HG02884 (cell line): ENCODE data around the gene TMCC2.

Source experiments
- ATAC-seq: cut with Tn5 transposase; IDR thresholded peaks from one replicate; pipeline ENCODE4 v1.9.1; 2021; ENCODE audit warnings: mild to moderate bottlenecking, moderate library complexity; ENCODE audit not compliant: unreplicated experiment

TMCC2 gene

DNA sequence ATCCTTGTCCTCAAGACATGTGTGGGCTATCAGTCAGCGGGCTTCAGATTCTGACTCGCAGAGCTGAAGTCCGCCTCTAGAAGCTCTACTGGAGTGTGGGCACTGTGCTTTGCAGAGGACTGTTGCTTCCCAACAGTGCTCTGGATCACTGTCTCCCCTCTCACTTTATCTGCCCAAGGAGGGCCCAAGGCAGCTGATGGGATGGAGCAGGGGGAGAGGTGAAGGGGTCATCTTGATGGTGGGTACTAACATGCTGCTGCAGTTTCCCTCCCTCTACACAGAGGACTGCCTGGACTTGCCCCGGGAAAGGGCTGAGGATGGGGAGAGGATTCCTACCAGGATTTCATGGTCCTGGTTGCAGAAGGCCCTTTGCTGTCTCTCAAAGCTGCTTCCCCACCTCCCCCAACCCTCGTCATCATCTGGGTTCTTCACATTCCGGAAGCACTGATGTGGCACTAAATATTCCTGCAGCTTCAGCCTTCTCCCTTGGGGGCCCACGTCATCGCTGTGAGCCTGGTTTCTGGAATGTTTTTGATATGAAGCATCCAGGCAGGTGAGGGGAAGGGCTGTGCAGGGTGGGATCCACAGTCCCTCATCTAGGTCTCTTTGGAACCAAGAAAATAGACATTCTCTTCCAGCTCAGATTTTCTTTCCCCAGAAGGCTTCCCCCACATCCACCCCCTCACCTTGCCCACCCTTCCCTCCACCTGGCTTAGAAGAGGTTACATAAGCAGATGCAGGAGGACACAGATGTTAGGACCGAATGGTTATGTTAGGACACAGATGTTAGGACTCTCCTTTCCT is 70.6 kb downstream of the TMCC2 start:
- no peak for ATAC-seq

DNA sequence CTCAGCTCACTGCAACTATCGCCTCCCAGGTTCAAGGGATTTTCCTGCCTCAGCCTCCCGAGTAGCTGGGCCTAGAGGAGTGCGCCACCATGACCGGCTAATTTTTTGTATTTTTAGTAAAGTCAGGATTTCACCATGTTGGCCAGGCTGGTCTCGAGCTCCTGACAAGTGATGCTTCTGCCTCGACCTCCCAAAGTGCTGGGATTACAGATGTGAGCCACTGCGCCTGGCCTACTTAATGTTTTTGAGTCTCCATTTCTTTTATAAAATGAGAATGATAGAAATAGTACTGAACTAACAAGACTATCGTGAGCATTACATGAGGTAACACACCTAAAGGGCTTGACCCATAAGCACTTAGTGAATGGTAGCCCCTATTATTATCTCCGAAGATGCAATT is 72.4 kb downstream of the TMCC2 start:
- no peak for ATAC-seq

DNA sequence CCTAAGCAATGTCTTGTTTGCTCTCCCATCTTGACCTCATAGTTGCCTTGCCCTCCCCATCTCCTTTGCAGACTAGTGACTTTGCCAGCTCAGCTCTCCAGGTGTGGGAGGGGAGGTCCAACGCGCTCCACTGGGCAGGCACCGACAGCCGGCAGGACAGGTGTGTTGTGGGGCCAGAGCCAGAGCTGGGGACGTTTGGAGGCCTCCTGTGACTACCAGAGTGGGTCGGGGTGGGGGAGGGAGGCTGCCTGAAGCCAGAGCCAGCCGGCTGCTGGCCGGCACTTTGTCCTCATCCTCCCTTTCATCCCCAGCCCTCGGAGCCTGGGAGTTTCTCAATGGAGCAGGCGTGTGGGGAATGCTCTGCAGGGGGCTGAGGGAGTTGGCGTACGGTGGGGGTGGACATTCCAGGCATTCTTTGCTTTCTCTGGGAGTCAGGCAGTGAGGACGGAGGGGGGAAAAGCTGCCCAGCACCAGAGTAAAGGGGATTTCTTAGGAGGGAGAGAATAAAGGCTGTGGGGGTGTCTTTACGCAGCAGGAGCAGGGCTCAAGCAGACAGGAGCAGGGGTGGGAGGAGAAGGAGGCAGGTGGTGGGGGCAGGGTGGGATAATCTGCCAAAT is 73.6 kb downstream of the TMCC2 start:
- no peak for ATAC-seq

DNA sequence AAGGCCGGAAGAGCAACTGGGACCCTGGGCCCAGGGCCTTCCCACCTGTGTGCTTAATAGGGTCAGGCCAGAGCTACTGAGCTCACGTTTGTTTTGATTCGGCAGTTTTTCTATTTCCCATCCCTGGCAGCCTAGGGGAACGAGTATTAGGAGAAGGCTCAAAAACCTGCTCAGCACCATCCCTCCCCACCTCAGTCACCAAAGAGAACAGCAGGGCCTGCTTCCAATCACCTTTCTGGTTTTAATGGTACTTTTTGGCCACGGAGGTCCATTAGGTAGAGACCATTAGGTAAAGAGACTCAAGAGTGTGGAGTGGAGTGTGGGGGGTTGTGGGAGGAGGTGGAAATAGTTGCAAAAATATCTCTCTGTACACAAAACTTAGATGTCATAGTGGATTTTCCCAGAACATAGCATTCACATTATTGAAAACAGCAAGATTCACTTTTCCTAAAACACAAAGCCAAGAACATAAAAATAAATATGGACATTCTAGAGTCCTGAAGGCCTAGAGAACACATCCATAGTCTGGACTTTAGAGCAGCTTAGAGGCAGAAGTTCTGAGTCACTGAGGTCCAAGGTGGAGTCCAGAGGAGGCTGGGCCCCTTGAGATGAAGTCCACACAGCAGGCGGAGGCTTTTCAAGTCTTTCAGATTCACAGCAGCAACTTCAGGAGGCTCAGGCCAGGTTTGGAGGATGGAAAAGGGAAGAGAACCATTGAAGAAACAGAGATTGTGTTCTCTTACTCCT is 74.3 kb downstream of the TMCC2 start:
- no peak for ATAC-seq

DNA sequence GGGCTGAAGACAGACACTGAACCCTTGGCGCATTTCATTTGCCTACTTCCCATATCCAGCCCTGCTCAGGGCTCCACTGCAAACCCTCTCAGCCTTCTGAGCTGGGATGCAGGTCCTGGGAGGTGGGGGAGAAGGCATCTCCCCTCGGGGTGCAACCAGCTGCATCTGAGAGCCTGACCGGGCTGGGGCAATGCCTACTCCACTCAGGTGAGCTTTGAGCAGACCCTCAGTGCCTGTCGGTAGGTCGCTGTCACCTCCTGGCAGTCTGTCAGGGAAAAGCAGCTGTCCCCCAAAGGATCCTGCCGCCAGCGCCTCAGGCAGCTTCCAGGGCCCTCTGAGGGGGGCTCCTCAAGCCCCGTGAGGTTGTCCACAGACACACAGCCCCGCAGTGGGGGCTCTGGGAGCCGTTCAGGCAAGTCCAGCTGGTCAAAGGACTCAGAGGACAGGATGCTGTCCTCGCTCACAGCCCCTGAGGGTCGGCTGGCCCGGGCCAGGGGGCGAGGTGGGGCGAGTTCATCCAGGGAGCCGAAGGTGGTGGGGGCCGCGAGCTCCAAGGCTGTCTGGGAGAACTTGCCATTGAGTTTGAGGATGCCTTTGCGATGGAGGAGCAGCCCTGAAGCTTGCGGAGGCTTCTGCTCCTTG is 75.6 kb downstream of the TMCC2 start:
- ATAC-seq = no peak

DNA sequence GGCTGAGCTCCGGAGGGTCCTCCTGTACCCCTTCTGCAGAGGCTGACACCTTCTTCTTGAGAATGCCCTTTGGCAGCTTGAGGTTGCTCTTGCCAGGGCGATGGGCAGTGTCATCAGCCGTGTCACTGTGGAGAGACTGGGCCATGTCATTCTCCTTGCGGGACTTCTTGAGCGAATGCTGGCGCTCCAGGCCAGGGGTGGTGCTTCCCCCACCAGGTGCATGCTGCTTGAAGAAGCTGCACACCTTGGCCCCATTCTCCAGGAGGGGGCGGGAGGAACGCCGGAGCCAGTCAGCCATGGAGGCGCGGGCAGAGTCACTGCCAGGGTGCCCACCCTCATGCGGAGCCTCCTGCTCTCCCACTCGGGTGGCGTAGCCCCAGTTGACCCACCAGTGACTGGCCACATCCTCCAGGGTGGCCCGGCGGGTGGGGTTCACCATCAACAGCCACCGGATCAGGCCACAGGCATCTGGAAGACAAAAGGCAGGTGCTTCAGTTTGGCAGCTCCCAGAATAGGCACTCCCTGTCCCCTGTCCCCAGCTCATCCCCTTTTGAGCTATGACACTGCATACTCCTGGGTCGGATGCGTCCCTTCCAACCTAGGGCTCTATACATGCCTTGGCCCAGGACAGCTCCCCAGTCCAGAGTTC is 76.4 kb downstream of the TMCC2 start:
- ATAC-seq = no peak

DNA sequence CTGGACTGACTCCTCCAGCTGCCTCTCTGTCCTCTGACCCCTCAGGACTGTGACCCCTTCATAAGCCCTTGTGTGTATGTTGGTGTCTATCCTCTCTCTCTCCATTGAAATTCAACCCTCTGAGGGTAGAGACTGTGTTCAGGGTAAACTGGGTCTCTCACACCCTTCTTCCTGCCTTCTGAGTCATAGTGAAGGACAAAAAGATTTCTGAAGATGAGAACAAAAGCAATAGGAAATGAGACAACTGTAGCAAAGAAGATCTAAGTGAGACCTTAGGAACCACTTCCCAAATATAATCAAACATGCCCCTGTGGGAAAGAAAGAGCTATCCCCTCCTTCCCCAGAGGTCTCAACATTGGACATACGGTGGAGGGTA is 76.9 kb downstream of the TMCC2 start:
- ATAC-seq = no peak

DNA sequence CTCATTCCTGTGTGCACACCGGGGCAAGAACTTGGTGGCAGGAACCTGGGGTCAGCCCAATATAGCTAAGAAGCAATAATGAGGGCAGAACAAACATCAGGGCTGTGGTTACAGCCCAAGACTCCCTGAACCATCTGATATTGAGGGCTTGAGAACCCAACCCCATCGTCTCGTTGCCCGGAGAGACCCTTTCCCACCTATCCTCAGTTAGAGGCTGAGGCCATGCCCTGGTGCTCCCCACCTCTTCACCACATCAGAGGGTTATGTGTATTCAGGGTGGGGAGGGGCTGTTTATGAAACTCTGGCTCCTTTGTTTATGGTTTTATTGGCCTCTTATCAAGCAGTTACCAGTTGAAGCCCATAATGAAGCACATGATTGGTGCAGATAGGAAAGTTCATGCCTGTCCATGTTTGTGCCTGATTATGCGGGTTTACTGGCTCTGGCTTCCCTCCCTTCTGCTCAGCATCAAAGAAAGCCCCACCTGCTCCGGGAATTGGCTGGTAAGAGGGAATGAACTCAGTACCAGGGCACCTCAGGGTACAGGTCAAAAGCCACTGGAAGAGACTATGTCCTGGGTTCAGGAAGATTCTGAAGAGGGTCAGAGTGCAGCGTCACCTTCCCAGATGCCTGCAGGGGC is 79.3 kb downstream of the TMCC2 start:
- ATAC-seq = no peak

DNA sequence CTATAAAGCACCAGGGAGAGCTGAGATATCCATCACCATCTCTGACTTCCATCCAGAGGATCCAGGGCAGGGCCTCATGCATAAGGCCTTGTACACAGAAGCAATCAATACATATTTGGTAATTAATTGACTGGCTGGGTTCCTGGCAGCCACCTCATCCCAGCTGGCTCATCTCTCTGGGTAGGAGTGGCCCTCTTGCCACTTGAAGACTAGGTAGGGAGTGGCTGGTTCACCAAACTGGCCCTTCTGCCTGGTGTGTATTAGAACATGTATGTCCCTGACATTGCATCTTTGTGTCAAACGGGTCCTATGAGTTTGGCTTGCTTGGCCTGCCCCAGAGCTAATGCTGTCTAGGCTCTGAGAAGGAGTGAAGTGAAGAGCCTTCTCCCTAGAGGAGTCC is 82.0 kb downstream of the TMCC2 start:
- no peak for ATAC-seq

DNA sequence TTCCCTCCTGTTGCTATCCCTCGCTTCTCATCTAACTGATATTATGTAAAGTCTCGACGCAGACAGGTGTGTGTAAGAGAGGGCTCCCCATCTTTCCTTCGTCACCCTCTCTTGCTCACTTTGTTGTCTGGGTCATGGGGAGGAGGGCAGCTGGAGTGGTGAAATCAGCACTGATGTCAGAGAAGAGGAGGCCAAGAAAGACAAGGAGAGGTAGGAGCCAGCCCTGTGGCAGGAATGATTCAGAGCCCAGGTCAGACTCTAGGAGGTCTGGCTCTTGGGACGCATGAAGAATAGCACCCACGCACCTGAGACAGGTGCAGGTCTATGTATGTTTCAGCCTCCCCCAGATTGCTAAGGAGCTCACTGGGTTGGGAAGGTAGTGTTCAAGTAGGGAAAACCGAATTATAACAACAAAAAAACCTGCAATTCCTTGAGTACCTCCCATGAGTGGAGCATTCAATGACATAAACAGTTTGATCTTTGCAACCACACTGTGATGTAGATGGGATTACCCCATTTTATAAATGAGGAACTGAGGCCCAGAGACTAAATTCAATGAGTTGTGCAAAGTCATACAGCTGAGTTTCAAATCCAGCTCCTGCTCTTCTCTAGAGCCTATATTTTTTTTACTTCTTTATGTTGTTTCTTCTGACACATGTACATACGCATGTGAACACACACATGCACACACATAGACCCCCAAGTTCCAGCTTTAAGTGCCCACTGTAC is 83.4 kb downstream of the TMCC2 start:
- no peak for ATAC-seq

DNA sequence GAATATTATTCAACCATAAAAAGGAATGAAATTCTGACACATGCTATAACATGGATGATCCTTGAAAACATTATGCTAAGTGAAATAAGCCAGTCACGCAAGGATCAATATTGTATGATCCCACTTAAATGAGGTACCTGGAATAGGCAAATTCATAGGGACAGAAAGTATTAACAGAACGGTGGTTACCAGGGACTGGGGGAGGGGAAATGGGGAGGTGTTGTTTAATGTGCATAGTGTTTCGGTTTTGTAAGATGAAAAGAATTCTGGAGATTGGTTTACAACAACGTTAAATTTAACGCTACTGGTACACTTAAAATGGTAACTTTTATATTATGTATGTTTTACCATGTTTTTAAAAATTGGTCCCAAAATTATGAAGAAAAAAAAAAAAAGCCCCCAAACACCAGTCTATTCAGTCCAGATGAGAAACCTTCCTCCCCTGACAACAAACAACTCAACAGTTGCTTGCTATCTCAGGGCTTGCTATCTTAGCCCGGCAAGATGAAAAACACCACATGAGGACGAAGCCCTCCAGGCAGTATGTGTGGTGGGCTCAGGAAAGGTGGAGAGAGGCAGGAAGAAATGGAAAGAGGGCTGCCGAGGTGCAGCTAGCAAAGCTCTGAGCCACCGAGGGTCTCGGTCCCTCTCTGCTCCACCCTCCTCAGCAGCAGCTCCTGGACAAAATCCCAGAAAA is 85.3 kb downstream of the TMCC2 start:
- ATAC-seq = no peak

DNA sequence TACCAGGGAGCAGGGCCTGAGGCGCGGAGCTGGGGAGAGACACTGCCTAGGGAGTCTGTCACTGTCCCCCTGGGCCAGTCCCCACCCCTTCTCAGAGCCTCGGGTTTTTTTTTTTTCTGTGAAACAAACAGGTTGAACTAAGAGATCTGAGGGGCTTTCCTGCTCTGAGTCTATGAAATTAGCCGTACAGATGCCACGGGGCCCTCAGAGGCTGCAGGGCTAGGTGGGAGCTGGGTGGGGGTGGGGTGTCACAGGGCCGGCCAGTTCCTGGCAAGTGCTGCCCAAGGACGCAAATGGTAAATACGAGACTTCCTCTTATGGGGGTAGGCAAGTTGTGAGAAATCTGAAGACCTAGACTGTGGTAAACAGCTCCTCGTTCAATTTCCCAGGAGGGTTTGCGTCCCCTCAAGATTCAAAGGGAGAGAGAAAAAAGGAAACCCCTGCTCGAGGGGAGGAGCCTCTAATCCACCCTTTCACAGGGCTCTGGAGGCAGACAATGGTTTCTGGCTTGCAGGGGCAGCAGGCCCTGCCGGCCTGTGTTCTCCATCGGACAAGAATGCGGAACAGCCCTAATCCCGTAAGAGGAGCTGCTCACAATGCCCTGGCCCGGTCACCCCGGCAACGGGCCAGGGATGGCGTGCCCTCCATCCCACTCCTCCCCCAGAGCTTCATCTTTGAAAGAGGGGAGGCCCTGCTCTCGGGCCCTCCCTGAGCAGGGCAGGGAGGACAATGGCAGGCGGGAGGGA is 86.0 kb downstream of the TMCC2 start:
- ATAC-seq = peak; percentile 45

DNA sequence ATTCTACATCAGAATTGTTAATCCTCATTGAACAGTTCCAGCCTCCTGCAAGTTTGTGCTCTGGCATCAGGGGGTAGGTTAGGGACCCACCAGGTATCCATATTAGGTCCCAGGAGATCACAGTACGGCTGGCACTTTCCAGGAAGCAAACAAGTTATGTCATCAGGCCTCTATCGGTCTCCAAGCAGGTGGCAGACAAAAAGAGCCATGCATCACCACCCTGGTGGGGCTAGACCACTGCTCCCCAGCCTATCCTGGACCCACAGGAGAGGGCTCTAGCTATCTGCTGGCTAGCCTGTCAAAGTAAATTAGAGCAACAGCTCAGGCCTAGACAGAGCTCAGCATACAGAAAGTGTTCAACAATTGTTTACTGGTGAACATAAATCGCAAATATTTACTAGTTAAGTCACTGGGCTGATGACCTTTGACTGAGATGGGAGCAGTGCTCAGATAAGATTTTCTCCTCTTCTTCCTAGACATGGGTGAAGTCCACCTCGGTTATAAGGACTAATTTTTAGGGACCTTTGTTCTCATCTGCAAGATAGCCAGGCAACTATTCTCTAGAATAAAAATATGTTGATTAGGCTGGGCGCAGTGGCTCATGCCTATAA is 87.4 kb downstream of the TMCC2 start:
- no peak for ATAC-seq

DNA sequence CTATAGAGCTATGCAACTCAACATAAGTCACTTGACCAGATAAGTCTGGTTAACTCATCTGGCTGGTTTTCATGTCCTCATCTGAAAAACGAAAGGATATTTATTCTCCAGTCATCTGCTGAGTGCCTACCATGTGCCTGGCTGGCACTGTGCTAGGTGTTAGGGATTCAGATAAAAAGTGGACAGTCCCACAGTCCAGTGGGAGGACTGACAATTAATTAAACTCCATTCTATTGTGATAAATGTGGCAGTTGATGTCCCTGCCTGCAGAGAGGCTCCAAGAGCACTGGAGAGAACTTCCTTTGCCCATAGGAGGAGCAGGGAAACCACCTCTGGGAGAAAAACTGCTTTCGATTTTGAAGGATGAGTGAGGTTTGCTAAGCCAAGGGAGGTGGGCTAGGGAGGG is 88.4 kb downstream of the TMCC2 start:
- ATAC-seq = no peak

DNA sequence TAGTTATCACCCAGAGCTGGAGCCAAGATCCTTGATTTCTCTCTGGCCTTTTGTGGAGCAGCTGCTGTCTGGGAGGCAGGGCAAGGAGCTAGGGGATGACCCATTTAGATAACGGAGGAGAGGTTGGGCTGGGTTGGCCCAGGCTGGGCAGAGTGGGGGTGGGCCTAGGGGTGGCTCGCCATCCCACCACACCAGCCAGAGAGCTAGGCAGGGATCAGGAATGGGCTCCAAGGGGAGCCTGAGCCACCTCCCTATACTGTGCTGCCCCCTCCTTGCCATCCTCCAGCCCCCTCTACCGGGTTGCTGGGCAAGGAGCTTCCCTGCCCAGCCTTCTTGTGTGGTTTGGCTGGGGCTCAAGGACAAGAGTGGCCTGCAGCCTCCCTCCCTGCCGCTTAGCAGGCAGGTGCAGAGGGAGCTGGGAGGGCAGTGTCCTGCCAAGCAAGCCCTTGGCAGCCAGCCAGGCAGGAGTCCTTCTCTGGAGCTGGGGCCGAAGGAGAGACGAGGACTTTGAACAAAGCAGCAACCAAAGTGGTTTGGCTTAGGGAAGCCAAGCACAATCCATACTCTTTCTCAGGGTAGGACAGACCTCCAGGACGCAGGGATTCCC is 89.7 kb downstream of the TMCC2 start:
- no peak for ATAC-seq

DNA sequence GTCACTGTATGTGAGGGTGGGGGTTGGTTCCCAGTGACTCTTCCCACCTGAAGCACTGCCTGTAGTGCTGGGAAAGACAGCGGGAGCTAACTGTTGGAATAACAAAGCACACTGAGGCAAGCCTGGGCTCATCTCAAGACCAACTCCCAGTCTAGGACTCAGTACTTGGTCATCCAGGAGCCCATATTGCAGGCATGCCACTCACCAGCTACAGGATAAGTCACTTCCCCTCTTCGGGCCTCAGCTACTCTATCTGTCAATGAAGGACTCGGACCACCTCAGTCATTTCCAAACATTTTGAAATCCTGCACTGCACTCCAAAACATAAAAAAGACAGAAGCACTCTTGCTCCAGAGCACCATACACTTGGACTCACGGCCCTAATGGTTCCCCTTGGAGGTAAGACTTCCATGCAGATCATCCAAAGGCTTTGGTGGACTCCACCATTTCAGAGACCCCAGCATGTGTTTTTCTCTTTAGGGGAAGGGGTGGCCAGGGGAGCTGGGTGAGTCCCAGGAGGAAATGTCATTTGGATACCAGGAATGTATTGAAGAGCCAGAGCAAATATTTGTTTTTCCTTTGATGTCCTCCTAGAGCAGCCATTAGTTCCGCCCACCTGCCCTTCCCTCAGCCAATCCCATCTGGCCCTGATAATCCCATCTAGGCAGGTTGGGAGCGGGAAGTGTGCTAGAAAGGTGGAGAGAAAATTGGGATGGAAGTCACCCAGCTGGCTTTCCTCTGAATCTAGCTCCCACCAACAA is 90.7 kb downstream of the TMCC2 start:
- ATAC-seq = no peak
